Neuronal stem cell (in vitro differentiated cells): ENCODE data around the gene TET3.

Source experiments
- DNase-seq: peaks from one replicate; pipeline ENCODE4 v3.0.0-alpha.2; 2013; ENCODE audit warnings: low spot score
- H2AFZ ChIP-seq: one replicate; pipeline ENCODE4 v1.6.1; 2013; ENCODE audit warnings: mild to moderate bottlenecking, low read length, inconsistent platforms
- H2AK5ac ChIP-seq: 2 replicates; pipeline ENCODE4 v1.6.1; 2013; ENCODE audit warnings: low read depth, mild to moderate bottlenecking, inconsistent platforms, low read length, moderate library complexity, mixed read lengths
- H2BK120ac ChIP-seq: 2 replicates; pipeline ENCODE4 v1.6.1; 2013; ENCODE audit warnings: low read depth, mild to moderate bottlenecking, inconsistent platforms, low read length, moderate library complexity, mixed read lengths
- H2BK12ac ChIP-seq: one replicate; pipeline ENCODE4 v1.6.1; 2013; ENCODE audit warnings: low read length, inconsistent platforms
- H2BK15ac ChIP-seq: 2 replicates; pipeline ENCODE4 v1.6.1; 2013; ENCODE audit warnings: mild to moderate bottlenecking, low read length, inconsistent platforms, mixed read lengths
- H2BK5ac ChIP-seq: one replicate; pipeline ENCODE4 v1.6.1; 2013; ENCODE audit warnings: inconsistent platforms, mild to moderate bottlenecking, low read length, moderate library complexity
- H3K14ac ChIP-seq: one replicate; pipeline ENCODE4 v1.6.1; 2013; ENCODE audit warnings: low read length, inconsistent platforms
- H3K18ac ChIP-seq: 2 replicates; pipeline ENCODE4 v1.6.1; 2013; ENCODE audit warnings: low read length, inconsistent platforms
- H3K23ac ChIP-seq: 2 replicates; pipeline ENCODE4 v1.6.1; 2013; ENCODE audit warnings: low read depth, mild to moderate bottlenecking, mixed read lengths, low read length, inconsistent platforms; ENCODE audit not compliant: poor library complexity
- H3K27ac ChIP-seq: replicated peaks from 3 replicates; pipeline ENCODE4 v1.5.1; 2013; ENCODE audit warnings: low read length, inconsistent platforms
- H3K27me3 ChIP-seq, 3 experiments: 2 replicates each; pipeline ENCODE4 v1.6.1; 2013; ENCODE audit warnings: low read length in 3 of 3, mild to moderate bottlenecking in 2 of 3, inconsistent platforms in 1 of 3, low read depth in 1 of 3, mixed read lengths in 1 of 3, moderate library complexity in 1 of 3; ENCODE audit not compliant: control insufficient read depth in 3 of 3, insufficient read depth in 3 of 3
- H3K36me3 ChIP-seq, 2 donors: replicated peaks in 1 of 2; 2 replicates each; pipeline ENCODE4 v1.6.1; 2013; ENCODE audit warnings: low read length in 2 of 2; ENCODE audit not compliant: control insufficient read depth in 2 of 2, insufficient read depth in 2 of 2
- H3K4ac ChIP-seq: 2 replicates; pipeline ENCODE4 v1.6.1; 2013; ENCODE audit warnings: inconsistent platforms, mild to moderate bottlenecking, low read length, moderate library complexity
- H3K4me1 ChIP-seq, 2 donors: 1 replicate in 1 of 2; 2 replicates in 1 of 2; pipeline ENCODE4 v1.6.1; 2013; ENCODE audit warnings: low read length in 2 of 2, low read depth in 1 of 2; ENCODE audit not compliant: control insufficient read depth in 2 of 2, insufficient read depth in 1 of 2
- H3K4me2 ChIP-seq: one replicate; pipeline ENCODE4 v1.6.1; 2013; ENCODE audit warnings: mild to moderate bottlenecking, low read length, inconsistent platforms; ENCODE audit not compliant: insufficient read depth, poor library complexity, severe bottlenecking
- H3K4me3 ChIP-seq, 2 donors: 2 replicates each; pipeline ENCODE4 v1.5.1; 2013; ENCODE audit warnings: low read length in 2 of 2, mild to moderate bottlenecking in 2 of 2, inconsistent platforms in 1 of 2, moderate library complexity in 1 of 2
- H3K79me1 ChIP-seq: one replicate; pipeline ENCODE4 v1.6.1; 2013; ENCODE audit warnings: low read depth, mild to moderate bottlenecking, inconsistent platforms, low read length, moderate library complexity
- H3K9ac ChIP-seq: one replicate; pipeline ENCODE4 v1.6.1; 2013; ENCODE audit warnings: mild to moderate bottlenecking, low read depth, low read length, inconsistent platforms; ENCODE audit not compliant: poor library complexity
- H3K9me3 ChIP-seq, 2 donors: replicated peaks in 1 of 2; 2 replicates each; pipeline versions ENCODE3 to v1.6.1; 2013; ENCODE audit warnings: low read length in 2 of 2, mild to moderate bottlenecking in 2 of 2, inconsistent platforms in 1 of 2, low read depth in 1 of 2, mixed read lengths in 1 of 2, moderate library complexity in 1 of 2; ENCODE audit not compliant: control insufficient read depth in 2 of 2, insufficient read depth in 1 of 2
- H4K8ac ChIP-seq: one replicate; pipeline ENCODE4 v1.6.1; 2013; ENCODE audit warnings: low read depth, mild to moderate bottlenecking, inconsistent platforms, low read length, moderate library complexity
- H4K91ac ChIP-seq: one replicate; pipeline ENCODE4 v1.6.1; 2013; ENCODE audit warnings: low read length, low read depth, mild to moderate bottlenecking, inconsistent platforms; ENCODE audit not compliant: poor library complexity
- WGBS, 2 donors: extraction: QIAGEN DNeasy Blood & Tissue Kit; methylation state at CpG; one replicate each; pipeline ENCODE4 v1.1.7; 2013; ENCODE audit warnings: missing lambda C conversion rate in 2 of 2, mixed read lengths in 1 of 2; ENCODE audit not compliant: insufficient read length in 2 of 2, insufficient replicate concordance in 1 of 2; ENCODE audit errors: extremely low coverage in 2 of 2; 5-methylcytosine and 5-hydroxymethylcytosine counted together

TET3 gene

DNA sequence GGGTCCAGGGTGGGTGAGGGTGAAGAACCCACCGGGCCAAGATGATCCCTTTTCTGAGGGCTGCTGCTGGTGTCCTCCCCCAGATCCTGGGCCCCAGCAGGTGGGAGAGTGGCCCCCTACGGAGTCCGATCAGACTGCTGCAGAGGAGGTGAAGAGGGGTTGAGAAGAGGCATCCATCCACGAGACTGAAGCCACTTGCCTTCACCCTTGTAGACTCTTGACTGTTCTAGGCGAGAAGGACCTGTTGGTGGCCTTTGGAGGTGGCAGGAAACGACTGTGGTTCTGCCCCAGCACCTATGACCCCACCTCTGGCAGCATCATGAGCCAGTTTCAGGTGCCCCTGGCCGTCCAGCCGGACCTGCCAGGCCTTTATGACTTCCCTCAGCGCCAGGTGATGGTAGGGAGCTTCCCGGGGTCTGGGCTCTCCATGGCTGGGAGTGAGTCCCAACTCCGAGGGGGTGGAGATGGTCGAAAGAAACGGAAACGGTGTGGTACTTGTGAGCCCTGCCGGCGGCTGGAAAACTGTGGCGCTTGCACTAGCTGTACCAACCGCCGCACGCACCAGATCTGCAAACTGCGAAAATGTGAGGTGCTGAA, 1.5 kb downstream of the TET3 start:
- Histone ChIP-seq H4K91ac (no peak overlapping the region), H2AFZ (no peak overlapping the region), H4K8ac (no peak overlapping the region), H2BK5ac (no peak overlapping the region), H3K9me3 (no peaks in the 10 kb centered on the region), H3K4me1 (peaks cover 30 to 38% of the 10 kb centered on the region in 2 donors), H3K4me3 (peak overlapping the region; percentile 66 to 81), H3K4me2 (peak overlapping the region; percentile 72), H2BK120ac (no peak overlapping the region), H3K4ac (no peak overlapping the region), H3K23ac (no peak overlapping the region), H3K14ac (peak overlapping the region; percentile 32), H3K79me1 (peaks cover 5% of the 10 kb centered on the region), H2AK5ac (peak overlapping the region; percentile 1), H3K9ac (no peak overlapping the region), H3K36me3 (peaks cover 7 to 49% of the 10 kb centered on the region in 2 donors), H3K18ac (peak overlapping the region; percentile 0), H3K27me3 (peaks cover 0 to 29% (median 10%) of the 10 kb centered on the region in 3 experiments), H2BK15ac (no peak overlapping the region), H2BK12ac (peak overlapping the region; percentile 36), H3K27ac (no peak overlapping the region)
- WGBS, 2 donors = no CpG with 5 or more reads among the region's 21 CpGs
- DNase-seq = no peak

- Histone ChIP-seq H2BK15ac (no peak overlapping the region), H3K9ac (no peak overlapping the region), H3K4me1 (peaks cover 28 to 34% of the 10 kb centered on the region in 2 donors), H3K9me3 (no peaks in the 10 kb centered on the region), H3K18ac (peak overlapping the region; percentile 55), H3K14ac (no peak overlapping the region), H2BK12ac (no peak overlapping the region), H2AFZ (no peak overlapping the region), H4K8ac (no peak overlapping the region), H3K36me3 (peaks cover 7 to 56% of the 10 kb centered on the region in 2 donors), H3K27ac (no peak overlapping the region), H4K91ac (no peak overlapping the region), H3K4ac (no peak overlapping the region), H3K27me3 (peaks cover 0 to 17% (median 3%) of the 10 kb centered on the region in 3 experiments), H2AK5ac (peak overlapping the region; percentile 31), H3K23ac (peak overlapping the region; percentile 32), H3K79me1 (peaks cover 5% of the 10 kb centered on the region), H3K4me3 (peak overlapping the region in 1 of 2 donors; percentile 26), H2BK120ac (peak overlapping the region; percentile 19), H3K4me2 (no peak overlapping the region), H2BK5ac (no peak overlapping the region)
- WGBS, 2 donors = no CpG with 5 or more reads among the region's 24 CpGs
- DNase-seq = no peak
Measured at GRCh38 chr2:73987109-73987947, 2.6 kb downstream of the TET3 start.

GRCh38 chr2:73987948-73988700, 3.4 kb downstream of the TET3 start:
- Histone ChIP-seq H3K23ac (peak overlapping the region; percentile 32), H3K18ac (peak overlapping the region; percentile 55), H3K4me2 (no peak overlapping the region), H3K14ac (peak overlapping the region; percentile 47), H3K36me3 (peaks cover 7 to 64% of the 10 kb centered on the region in 2 donors), H3K27me3 (peaks cover 0 to 11% (median 3%) of the 10 kb centered on the region in 3 experiments), H2AK5ac (peak overlapping the region; percentile 62), H3K9ac (no peak overlapping the region), H3K4me3 (peak overlapping the region in 1 of 2 donors; percentile 26), H2BK120ac (peak overlapping the region; percentile 19), H3K4ac (no peak overlapping the region), H4K8ac (no peak overlapping the region), H4K91ac (no peak overlapping the region), H3K9me3 (peaks cover 0 to under 1% of the 10 kb centered on the region in 2 donors), H2BK15ac (no peak overlapping the region), H3K27ac (no peak overlapping the region), H2BK12ac (no peak overlapping the region), H3K4me1 (peaks cover 28 to 32% of the 10 kb centered on the region in 2 donors), H3K79me1 (peaks cover 5% of the 10 kb centered on the region), H2AFZ (no peak overlapping the region), H2BK5ac (no peak overlapping the region)
- no peak for DNase-seq
- WGBS, 2 donors = no CpG with 5 or more reads among the region's 10 CpGs
